Subcutaneous adipose tissue (tissue), 4 donors: ENCODE data around the gene GLIS1. TPM values are rescaled to one million over a fixed set of nuclear protein-coding genes. Genes with fewer than 3 reads are reported as not detected.

Experiments used
- total RNA-seq, 4 donors: library from RNA; depleted of rRNA; stranded (reverse); fragments of >200 nt; gene quantifications; one replicate each; pipeline ENCODE4 v1.1.0, GENCODE V29; 2016
- TF ChIP-seq, protein P1 (sequence below): fragments of 450-650 bp; IDR thresholded peaks from one replicate; pipeline ENCODE4 v1.5.1; 2016; ENCODE audit warnings: low read depth, mild to moderate bottlenecking, control low read depth, antibody characterized with exemption, moderate library complexity

Gene GLIS1
- total RNA-seq, 4 donors from 2014 or later = 0.17 to 3.6 TPM; not detected in 2

DNA sequence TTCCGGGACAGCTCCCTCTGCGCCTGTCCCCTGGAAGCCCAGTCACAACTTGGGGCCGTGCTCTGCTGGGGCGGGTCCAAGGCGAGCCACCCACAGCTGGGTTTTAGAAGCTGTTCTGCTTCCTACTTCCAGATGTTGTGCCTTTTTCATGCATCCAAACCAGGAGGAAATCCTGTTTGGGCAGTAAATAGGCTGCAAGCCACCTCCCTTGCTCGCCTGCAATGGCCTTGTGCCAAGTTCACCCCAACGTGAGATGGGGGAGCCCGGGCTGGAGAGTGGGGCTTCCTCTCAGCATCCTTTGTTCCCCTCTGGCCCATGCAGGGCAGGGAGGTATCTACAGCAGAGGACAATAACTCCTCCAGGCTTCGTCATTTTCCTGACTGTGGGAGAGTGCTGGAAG, 206.6 kb downstream of the GLIS1 start:
- TF ChIP-seq, protein P1, sequence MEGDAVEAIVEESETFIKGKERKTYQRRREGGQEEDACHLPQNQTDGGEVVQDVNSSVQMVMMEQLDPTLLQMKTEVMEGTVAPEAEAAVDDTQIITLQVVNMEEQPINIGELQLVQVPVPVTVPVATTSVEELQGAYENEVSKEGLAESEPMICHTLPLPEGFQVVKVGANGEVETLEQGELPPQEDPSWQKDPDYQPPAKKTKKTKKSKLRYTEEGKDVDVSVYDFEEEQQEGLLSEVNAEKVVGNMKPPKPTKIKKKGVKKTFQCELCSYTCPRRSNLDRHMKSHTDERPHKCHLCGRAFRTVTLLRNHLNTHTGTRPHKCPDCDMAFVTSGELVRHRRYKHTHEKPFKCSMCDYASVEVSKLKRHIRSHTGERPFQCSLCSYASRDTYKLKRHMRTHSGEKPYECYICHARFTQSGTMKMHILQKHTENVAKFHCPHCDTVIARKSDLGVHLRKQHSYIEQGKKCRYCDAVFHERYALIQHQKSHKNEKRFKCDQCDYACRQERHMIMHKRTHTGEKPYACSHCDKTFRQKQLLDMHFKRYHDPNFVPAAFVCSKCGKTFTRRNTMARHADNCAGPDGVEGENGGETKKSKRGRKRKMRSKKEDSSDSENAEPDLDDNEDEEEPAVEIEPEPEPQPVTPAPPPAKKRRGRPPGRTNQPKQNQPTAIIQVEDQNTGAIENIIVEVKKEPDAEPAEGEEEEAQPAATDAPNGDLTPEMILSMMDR = no peak

DNA sequence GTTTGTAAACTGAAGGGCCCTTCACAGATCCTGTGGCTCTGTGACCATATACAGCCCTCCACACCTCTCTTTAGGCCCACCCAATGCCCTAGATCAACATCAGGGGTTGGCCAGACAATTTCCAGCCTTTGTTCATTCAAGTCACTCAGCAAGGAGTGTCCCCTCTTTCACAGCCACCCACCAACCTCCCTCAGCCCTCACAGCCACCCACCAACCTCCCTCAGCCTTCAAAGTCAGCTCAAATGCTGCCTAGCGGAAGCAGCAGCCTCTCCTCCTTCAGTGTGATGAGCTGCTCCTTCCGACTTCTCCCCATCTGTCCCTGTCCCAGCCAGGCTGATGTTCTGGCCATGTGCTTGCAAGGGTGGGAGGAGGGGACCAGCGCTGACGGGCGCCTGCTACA, 208.4 kb downstream of the GLIS1 start:
- TF ChIP-seq, protein P1 = no peak

GRCh38 chr1:53529555-53529954, 209.4 kb downstream of the GLIS1 start:
- TF ChIP-seq, protein P1 = no peak

GRCh38 chr1:53527368-53527767, 211.6 kb downstream of the GLIS1 start:
- TF ChIP-seq, protein P1 = no peak

- TF ChIP-seq, protein P1 = no peak
Measured at GRCh38 chr1:53526451-53527101, 212.4 kb downstream of the GLIS1 start.

- TF ChIP-seq, protein P1 = no peak
Measured at GRCh38 chr1:53525595-53525994, 213.4 kb downstream of the GLIS1 start.

- TF ChIP-seq, protein P1 = no peak
Measured at GRCh38 chr1:53524428-53525375, 214.3 kb downstream of the GLIS1 start.
